Measurements from ENCODE around the gene PDE6B. TPM values are rescaled to one million over a fixed set of nuclear protein-coding genes. Genes with fewer than 3 reads are reported as not detected.

The PDE6B gene
- total and polyA plus RNA-seq, 2 of the 13 experiments (the other 11 are each of a cell fraction or from before 2014, with no cell fraction given) = 0.38 to 0.40 TPM

DNA sequence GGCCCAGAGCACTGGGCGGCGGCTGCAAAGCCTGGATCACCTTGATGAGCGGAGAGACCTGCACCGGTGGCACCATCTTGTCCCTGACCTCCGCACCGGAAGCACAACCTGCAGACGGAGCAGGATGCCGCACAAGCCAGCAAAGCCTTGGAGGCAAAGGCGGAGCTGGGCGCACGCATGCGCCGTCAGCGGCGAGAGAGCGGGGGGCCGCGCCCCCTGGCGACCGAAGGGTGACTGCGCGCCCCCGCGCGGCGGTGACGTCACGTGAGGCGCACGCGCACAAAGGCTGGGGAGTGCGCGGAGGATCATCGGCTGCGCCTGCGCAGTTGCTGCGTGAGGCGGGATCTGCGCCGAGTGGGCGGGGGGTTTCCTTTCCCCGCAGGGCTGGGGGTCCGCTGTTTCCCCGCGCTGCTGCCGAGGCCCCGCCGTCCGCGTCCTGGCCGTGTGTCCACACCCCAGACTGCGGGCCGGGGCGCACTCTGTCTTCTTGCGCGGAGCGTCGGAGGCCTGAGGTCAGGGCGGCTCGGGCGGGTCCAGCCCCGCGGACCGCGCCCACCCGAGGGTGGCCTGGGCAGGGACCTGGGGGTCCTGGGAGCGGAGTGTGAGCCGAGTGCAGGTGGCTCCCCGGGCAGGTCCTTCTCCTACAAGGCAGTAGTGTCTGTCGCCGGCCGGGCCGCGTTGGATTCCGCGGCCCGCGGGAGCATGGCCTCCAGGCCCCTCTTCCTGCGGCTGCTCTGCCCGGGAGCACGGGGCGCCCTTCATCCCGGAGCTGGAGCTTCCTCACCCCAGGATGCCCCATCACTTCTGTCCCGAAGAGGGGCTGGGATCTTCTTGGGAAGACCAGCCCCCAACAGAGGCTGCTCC lies 49.0 kb downstream of the PDE6B start, which contains the start of the genes ATP5ME and MYL5 (continued):
- TF ChIP-seq ZNF83 (CRISPR knock-in tag; IDR thresholded peaks at IDR 0.05; ENCODE audit: borderline replicate concordance) (peak; percentile 31; the same call in 1 of the 2 replicates), KLF15 (CRISPR knock-in tag; IDR thresholded peaks at IDR 0.05; ENCODE audit: borderline replicate concordance) (0 out of 2 replicates have a peak, but pooled peaks have one; percentile 9), ATAD3A (CRISPR knock-in tag; IDR thresholded peaks at IDR 0.05) (0 out of 2 replicates have a peak, but pooled peaks have one; percentile 64), TBP (CRISPR knock-in tag; IDR thresholded peaks at IDR 0.05) (no peak), PLRG1 (conservative IDR thresholded peaks at IDR 0.05) (no peak), ZNF672 (CRISPR knock-in tag; IDR thresholded peaks at IDR 0.05) (no peak), ZKSCAN8 (CRISPR knock-in tag; IDR thresholded peaks at IDR 0.05; ENCODE audit: borderline replicate concordance) (no peak; the same call in 1 of the 2 replicates), ZNF577 (CRISPR knock-in tag; IDR thresholded peaks at IDR 0.05; ENCODE audit: borderline replicate concordance, low read depth) (no peak), ZNF761 (CRISPR knock-in tag; conservative IDR thresholded peaks at IDR 0.05) (no peak; the same call in 1 of the 2 replicates), SMYD3 (CRISPR knock-in tag; IDR thresholded peaks at IDR 0.05) (no peak), GATA4 (IDR thresholded peaks at IDR 0.05; ENCODE audit: borderline replicate concordance, low read depth) (0 out of 2 replicates have a peak, but pooled peaks have one; percentile 14), MBD4 (IDR thresholded peaks at IDR 0.05; ENCODE audit: borderline replicate concordance, low read length) (no peak), KMT2B (CRISPR knock-in tag; IDR thresholded peaks at IDR 0.05) (peak; percentile 57; the same call in 1 of the 2 replicates), YEATS2 (CRISPR knock-in tag; IDR thresholded peaks at IDR 0.05; ENCODE audit: borderline replicate concordance) (peak; percentile 83), RBFOX2 (IDR thresholded peaks at IDR 0.05; ENCODE audit: low read depth, low read length) (peak; percentile 91), ZNF138 (CRISPR knock-in tag; IDR thresholded peaks at IDR 0.05; ENCODE audit: low read depth) (no peak), MED13 (CRISPR knock-in tag; IDR thresholded peaks at IDR 0.05) (no peak), ZNF780A (CRISPR knock-in tag; IDR thresholded peaks at IDR 0.05) (no peak)
- TF ChIP-seq, protein P1, sequence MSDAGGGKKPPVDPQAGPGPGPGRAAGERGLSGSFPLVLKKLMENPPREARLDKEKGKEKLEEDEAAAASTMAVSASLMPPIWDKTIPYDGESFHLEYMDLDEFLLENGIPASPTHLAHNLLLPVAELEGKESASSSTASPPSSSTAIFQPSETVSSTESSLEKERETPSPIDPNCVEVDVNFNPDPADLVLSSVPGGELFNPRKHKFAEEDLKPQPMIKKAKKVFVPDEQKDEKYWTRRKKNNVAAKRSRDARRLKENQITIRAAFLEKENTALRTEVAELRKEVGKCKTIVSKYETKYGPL (CRISPR knock-in tag; IDR thresholded peaks at IDR 0.05) = no peak
- TF ChIP-seq, protein P2, sequence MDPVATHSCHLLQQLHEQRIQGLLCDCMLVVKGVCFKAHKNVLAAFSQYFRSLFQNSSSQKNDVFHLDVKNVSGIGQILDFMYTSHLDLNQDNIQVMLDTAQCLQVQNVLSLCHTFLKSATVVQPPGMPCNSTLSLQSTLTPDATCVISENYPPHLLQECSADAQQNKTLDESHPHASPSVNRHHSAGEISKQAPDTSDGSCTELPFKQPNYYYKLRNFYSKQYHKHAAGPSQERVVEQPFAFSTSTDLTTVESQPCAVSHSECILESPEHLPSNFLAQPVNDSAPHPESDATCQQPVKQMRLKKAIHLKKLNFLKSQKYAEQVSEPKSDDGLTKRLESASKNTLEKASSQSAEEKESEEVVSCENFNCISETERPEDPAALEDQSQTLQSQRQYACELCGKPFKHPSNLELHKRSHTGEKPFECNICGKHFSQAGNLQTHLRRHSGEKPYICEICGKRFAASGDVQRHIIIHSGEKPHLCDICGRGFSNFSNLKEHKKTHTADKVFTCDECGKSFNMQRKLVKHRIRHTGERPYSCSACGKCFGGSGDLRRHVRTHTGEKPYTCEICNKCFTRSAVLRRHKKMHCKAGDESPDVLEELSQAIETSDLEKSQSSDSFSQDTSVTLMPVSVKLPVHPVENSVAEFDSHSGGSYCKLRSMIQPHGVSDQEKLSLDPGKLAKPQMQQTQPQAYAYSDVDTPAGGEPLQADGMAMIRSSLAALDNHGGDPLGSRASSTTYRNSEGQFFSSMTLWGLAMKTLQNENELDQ (CRISPR knock-in tag; IDR thresholded peaks at IDR 0.05; ENCODE audit: borderline replicate concordance) = no peak
- TF ChIP-seq, protein P3, sequence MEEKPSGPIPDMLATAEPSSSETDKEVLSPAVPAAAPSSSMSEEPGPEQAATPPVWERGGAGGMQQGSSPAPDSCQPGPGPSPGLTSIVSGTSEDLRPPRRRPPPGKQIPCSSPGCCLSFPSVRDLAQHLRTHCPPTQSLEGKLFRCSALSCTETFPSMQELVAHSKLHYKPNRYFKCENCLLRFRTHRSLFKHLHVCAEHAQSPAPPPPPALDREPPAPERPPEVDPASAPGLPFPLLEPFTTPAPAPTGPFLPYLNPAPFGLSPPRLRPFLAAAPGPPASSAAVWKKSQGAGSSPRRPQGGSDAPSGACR (CRISPR knock-in tag; IDR thresholded peaks at IDR 0.05) = peak; percentile 85
- TF ChIP-seq, protein P4, sequence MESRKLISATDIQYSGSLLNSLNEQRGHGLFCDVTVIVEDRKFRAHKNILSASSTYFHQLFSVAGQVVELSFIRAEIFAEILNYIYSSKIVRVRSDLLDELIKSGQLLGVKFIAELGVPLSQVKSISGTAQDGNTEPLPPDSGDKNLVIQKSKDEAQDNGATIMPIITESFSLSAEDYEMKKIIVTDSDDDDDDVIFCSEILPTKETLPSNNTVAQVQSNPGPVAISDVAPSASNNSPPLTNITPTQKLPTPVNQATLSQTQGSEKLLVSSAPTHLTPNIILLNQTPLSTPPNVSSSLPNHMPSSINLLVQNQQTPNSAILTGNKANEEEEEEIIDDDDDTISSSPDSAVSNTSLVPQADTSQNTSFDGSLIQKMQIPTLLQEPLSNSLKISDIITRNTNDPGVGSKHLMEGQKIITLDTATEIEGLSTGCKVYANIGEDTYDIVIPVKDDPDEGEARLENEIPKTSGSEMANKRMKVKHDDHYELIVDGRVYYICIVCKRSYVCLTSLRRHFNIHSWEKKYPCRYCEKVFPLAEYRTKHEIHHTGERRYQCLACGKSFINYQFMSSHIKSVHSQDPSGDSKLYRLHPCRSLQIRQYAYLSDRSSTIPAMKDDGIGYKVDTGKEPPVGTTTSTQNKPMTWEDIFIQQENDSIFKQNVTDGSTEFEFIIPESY (CRISPR knock-in tag; IDR thresholded peaks at IDR 0.05) = peak; percentile 61
- TF ChIP-seq, protein P5, sequence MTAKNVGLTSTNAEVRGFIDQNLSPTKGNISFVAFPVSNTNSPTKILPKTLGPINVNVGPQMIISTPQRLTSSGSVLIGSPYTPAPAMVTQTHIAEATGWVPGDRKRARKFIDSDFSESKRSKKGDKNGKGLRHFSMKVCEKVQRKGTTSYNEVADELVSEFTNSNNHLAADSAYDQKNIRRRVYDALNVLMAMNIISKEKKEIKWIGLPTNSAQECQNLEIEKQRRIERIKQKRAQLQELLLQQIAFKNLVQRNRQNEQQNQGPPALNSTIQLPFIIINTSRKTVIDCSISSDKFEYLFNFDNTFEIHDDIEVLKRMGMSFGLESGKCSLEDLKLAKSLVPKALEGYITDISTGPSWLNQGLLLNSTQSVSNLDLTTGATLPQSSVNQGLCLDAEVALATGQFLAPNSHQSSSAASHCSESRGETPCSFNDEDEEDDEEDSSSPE (CRISPR knock-in tag; IDR thresholded peaks at IDR 0.05) = peak; percentile 50; the same call in 1 of the 2 replicates
